Nucleus accumbens (tissue), 56 donors: ENCODE data around the gene SFR1.
"Not testable (repeated sequence)": the region's sequence is repeated elsewhere in the genome, so short reads cannot be mapped to it uniquely, and the experiment has no call there.

ENCODE experiments used
- DNase-seq, 56 donors: peaks; one replicate each; lab custom pipeline; 2025; lab: John Stamatoyannopoulos, UW

The SFR1 gene

GRCh38 chr10:104155591-104155990 is 33.6 kb downstream of the SFR1 start:
- no peak for DNase-seq

- DNase-seq = no peak
Observed at GRCh38 chr10:104170610-104171254, 48.8 kb downstream of the SFR1 start.

GRCh38 chr10:104174136-104174535 is 52.2 kb downstream of the SFR1 start:
- DNase-seq = not testable (repeated sequence)
